Measurements from ENCODE around the gene CFL2.

CFL2 gene

GRCh38 chr14:34668111-34668510, 46.3 kb downstream of the CFL2 start:
- no peak for DNase-seq

GRCh38 chr14:34667007-34667406, 47.4 kb downstream of the CFL2 start:
- DNase-seq, result no peak

- DNase-seq, result no peak
Measured at GRCh38 chr14:34665785-34666435, 48.5 kb downstream of the CFL2 start.

DNA sequence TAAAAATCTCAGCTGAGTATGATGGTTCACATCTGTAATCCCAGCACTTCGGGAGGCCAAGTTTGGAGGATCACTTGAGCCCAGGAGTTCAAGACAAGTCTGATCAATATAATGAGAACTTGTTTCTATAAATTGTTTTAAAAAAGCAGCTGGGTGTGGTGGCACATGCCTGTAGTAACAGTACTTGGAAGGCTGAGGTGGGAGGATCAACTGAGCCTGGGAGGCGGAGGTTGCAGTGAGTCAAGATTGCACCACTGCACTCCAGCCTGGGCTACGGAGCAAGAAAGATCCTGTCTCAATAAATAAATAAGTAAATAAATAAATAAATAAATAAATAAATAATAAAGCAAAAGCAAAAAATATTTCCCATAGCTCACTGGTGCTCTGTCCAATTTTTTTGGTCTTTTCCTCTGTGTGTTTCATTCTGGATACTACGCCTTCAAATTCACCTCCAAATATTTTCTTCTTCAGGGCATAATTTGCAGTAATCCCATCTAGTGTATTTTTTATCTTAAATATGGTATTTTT, 51.8 kb downstream of the CFL2 start:
- no peak for DNase-seq

GRCh38 chr14:34660796-34661195, 53.6 kb downstream of the CFL2 start:
- no peak for DNase-seq
